ENCODE results near the gene MARS1. TPM values are rescaled to one million over a fixed set of nuclear protein-coding genes. Genes with fewer than 3 reads are reported as not detected.

MARS1 gene
- total and polyA plus RNA-seq, 5 donors from 2014 or later: 71.9 to 219 (median 83.2) TPM

- Histone ChIP-seq H3K9me3 (ENCODE audit: control insufficient read depth in 2 of 2, low read length in 2 of 2) (no peaks in the 10 kb centered on the region), H3K4me1 (ENCODE audit: control insufficient read depth, insufficient read depth, low read length, poor library complexity, severe bottlenecking) (peaks cover 8% of the 10 kb centered on the region), H3K4me3 (ENCODE audit: low read depth, low read length) (no peak overlapping the region), H3K36me3 (ENCODE audit: control insufficient read depth, insufficient read depth, low read length) (no peaks in the 10 kb centered on the region), H3K27ac (ENCODE audit: insufficient read depth, low read length, poor library complexity, severe bottlenecking) (no peak overlapping the region), H3K27me3 (ENCODE audit: control insufficient read depth, insufficient read depth, low read length) (no peaks in the 10 kb centered on the region)
- no peak overlapping the region for H3K4me3 Mint-ChIP-seq
- H3K4me1 Mint-ChIP-seq: peaks cover 5 to 21% (median 11%) of the 10 kb centered on the region in 4 donors
- H3K9me3 Mint-ChIP-seq: no peaks in the 10 kb centered on the region
- peaks cover 13% of the 10 kb centered on the region for H3K27me3 Mint-ChIP-seq
- no peak for DNase-seq
- no peak for ATAC-seq (ENCODE audit: low read depth in 2 of 2)
- H3K36me3 Mint-ChIP-seq: no peaks in the 10 kb centered on the region
- H3K27ac Mint-ChIP-seq: no peak overlapping the region
Measured at GRCh38 chr12:57454213-57454565, 33.7 kb upstream of the MARS1 start.

GRCh38 chr12:57454566-57455373 is 33.1 kb upstream of the MARS1 start, which contains the start of gene INHBE:
INHBE (plus strand) TSS chr12:57455307; CDS start chr12:57455537, 230 bp downstream.
- Mint-ChIP-seq H3K4me3 (peak within 1 kb of the TSS in 3 of 4 donors; percentile 56 to 71 (median 66)), H3K4me1 (peaks cover 5 to 27% (median 14%) of the 10 kb centered on the region in 4 donors), H3K27me3 (peaks cover 19% of the 10 kb centered on the region), H3K36me3 (no peaks in the 10 kb centered on the region), H3K9me3 (no peaks in the 10 kb centered on the region), H3K27ac (peak within 1 kb of the TSS in 1 of 3 donors; percentile 71)
- ATAC-seq (ENCODE audit: low read depth in 2 of 2) (no peak), DNase-seq (no peak)
- Histone ChIP-seq H3K27me3 (ENCODE audit: control insufficient read depth, insufficient read depth, low read length) (no peaks in the 10 kb centered on the region), H3K27ac (ENCODE audit: insufficient read depth, low read length, poor library complexity, severe bottlenecking) (no peak within 1 kb of the TSS), H3K36me3 (ENCODE audit: control insufficient read depth, insufficient read depth, low read length) (no peaks in the 10 kb centered on the region), H3K4me1 (ENCODE audit: control insufficient read depth, insufficient read depth, low read length, poor library complexity, severe bottlenecking) (peaks cover 8% of the 10 kb centered on the region), H3K9me3 (ENCODE audit: control insufficient read depth in 2 of 2, low read length in 2 of 2) (no peaks in the 10 kb centered on the region), H3K4me3 (ENCODE audit: low read depth, low read length) (no peak within 1 kb of the TSS)

DNA sequence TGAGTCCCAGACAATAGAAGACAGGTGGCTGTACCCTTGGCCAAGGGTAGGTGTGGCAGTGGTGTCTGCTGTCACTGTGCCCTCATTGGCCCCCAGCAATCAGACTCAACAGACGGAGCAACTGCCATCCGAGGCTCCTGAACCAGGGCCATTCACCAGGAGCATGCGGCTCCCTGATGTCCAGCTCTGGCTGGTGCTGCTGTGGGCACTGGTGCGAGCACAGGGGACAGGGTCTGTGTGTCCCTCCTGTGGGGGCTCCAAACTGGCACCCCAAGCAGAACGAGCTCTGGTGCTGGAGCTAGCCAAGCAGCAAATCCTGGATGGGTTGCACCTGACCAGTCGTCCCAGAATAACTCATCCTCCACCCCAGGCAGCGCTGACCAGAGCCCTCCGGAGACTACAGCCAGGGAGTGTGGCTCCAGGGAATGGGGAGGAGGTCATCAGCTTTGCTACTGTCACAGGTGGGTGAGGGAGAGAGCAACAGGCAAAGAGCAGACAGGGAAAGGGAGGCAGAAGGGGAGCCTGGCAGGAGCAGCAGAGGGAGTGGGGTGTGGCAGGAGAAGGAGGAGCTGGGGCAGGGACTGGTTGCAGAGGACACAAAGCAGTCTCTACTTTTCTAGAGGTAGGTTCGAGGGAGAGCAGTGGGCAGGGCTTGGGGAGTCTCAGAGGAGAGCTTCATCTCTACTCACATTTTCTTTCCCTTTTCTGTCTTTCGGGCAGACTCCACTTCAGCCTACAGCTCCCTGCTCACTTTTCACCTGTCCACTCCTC is 32.3 kb upstream of the MARS1 start:
- no peaks in the 10 kb centered on the region for H3K9me3 ChIP-seq (ENCODE audit: control insufficient read depth in 2 of 2, low read length in 2 of 2)
- peaks cover 5 to 34% (median 18%) of the 10 kb centered on the region in 4 donors for H3K4me1 Mint-ChIP-seq
- H3K4me1 ChIP-seq (ENCODE audit: control insufficient read depth, insufficient read depth, low read length, poor library complexity, severe bottlenecking): peaks cover 15% of the 10 kb centered on the region
- no peaks in the 10 kb centered on the region for H3K36me3 Mint-ChIP-seq
- no peak overlapping the region for H3K27ac ChIP-seq (ENCODE audit: insufficient read depth, low read length, poor library complexity, severe bottlenecking)
- H3K9me3 Mint-ChIP-seq: no peaks in the 10 kb centered on the region
- ATAC-seq (ENCODE audit: low read depth in 2 of 2) (no peak), DNase-seq (no peak)
- no peaks in the 10 kb centered on the region for H3K27me3 ChIP-seq (ENCODE audit: control insufficient read depth, insufficient read depth, low read length)
- H3K36me3 ChIP-seq (ENCODE audit: control insufficient read depth, insufficient read depth, low read length): no peaks in the 10 kb centered on the region
- peak overlapping the region in 3 of 4 donors; percentile 56 to 71 (median 66) for H3K4me3 Mint-ChIP-seq
- H3K27ac Mint-ChIP-seq: peak overlapping the region in 1 of 3 donors; percentile 71
- no peak overlapping the region for H3K4me3 ChIP-seq (ENCODE audit: low read depth, low read length)
- peaks cover 23% of the 10 kb centered on the region for H3K27me3 Mint-ChIP-seq

GRCh38 chr12:57456145-57456700 is 31.6 kb upstream of the MARS1 start:
- H3K4me1 ChIP-seq (ENCODE audit: control insufficient read depth, insufficient read depth, low read length, poor library complexity, severe bottlenecking): peaks cover 22% of the 10 kb centered on the region
- no peak overlapping the region for H3K4me3 ChIP-seq (ENCODE audit: low read depth, low read length)
- no peaks in the 10 kb centered on the region for H3K36me3 Mint-ChIP-seq
- no peaks in the 10 kb centered on the region for H3K9me3 Mint-ChIP-seq
- no peak overlapping the region for H3K27ac ChIP-seq (ENCODE audit: insufficient read depth, low read length, poor library complexity, severe bottlenecking)
- peaks cover 25% of the 10 kb centered on the region for H3K27me3 Mint-ChIP-seq
- peak overlapping the region in 3 of 4 donors; percentile 51 to 71 (median 66) for H3K4me3 Mint-ChIP-seq
- H3K36me3 ChIP-seq (ENCODE audit: control insufficient read depth, insufficient read depth, low read length): no peaks in the 10 kb centered on the region
- no peaks in the 10 kb centered on the region for H3K27me3 ChIP-seq (ENCODE audit: control insufficient read depth, insufficient read depth, low read length)
- peak overlapping the region in 1 of 3 donors; percentile 71 for H3K27ac Mint-ChIP-seq
- DNase-seq (peak in 1 of 3 donors; percentile 70), ATAC-seq (ENCODE audit: low read depth in 2 of 2) (peak in 1 of 2 donors; percentile 21)
- no peaks in the 10 kb centered on the region for H3K9me3 ChIP-seq (ENCODE audit: control insufficient read depth in 2 of 2, low read length in 2 of 2)
- peaks cover 5 to 36% (median 21%) of the 10 kb centered on the region in 4 donors for H3K4me1 Mint-ChIP-seq

DNA sequence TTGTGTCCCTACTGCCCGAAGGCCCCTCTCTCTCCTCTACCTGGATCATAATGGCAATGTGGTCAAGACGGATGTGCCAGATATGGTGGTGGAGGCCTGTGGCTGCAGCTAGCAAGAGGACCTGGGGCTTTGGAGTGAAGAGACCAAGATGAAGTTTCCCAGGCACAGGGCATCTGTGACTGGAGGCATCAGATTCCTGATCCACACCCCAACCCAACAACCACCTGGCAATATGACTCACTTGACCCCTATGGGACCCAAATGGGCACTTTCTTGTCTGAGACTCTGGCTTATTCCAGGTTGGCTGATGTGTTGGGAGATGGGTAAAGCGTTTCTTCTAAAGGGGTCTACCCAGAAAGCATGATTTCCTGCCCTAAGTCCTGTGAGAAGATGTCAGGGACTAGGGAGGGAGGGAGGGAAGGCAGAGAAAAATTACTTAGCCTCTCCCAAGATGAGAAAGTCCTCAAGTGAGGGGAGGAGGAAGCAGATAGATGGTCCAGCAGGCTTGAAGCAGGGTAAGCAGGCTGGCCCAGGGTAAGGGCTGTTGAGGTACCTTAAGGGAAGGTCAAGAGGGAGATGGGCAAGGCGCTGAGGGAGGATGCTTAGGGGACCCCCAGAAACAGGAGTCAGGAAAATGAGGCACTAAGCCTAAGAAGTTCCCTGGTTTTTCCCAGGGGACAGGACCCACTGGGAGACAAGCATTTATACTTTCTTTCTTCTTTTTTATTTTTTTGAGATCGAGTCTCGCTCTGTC is 31.0 kb upstream of the MARS1 start:
- no peaks in the 10 kb centered on the region for H3K9me3 ChIP-seq (ENCODE audit: control insufficient read depth in 2 of 2, low read length in 2 of 2)
- H3K27me3 ChIP-seq (ENCODE audit: control insufficient read depth, insufficient read depth, low read length): no peaks in the 10 kb centered on the region
- Mint-ChIP-seq H3K4me3 (peak overlapping the region in 1 of 4 donors; percentile 51), H3K27me3 (peaks cover 29% of the 10 kb centered on the region), H3K27ac (peak overlapping the region in 1 of 3 donors; percentile 97), H3K4me1 (peaks cover 5 to 37% (median 24%) of the 10 kb centered on the region in 4 donors), H3K36me3 (no peaks in the 10 kb centered on the region), H3K9me3 (no peaks in the 10 kb centered on the region)
- H3K4me1 ChIP-seq (ENCODE audit: control insufficient read depth, insufficient read depth, low read length, poor library complexity, severe bottlenecking): peaks cover 29% of the 10 kb centered on the region
- no peaks in the 10 kb centered on the region for H3K36me3 ChIP-seq (ENCODE audit: control insufficient read depth, insufficient read depth, low read length)
- H3K27ac ChIP-seq (ENCODE audit: insufficient read depth, low read length, poor library complexity, severe bottlenecking): no peak overlapping the region
- ATAC-seq (ENCODE audit: low read depth in 2 of 2) (no peak), DNase-seq (no peak)
- H3K4me3 ChIP-seq (ENCODE audit: low read depth, low read length): no peak overlapping the region

GRCh38 chr12:57458665-57459054 is 29.2 kb upstream of the MARS1 start:
- H3K27me3 ChIP-seq (ENCODE audit: control insufficient read depth, insufficient read depth, low read length): no peaks in the 10 kb centered on the region
- Mint-ChIP-seq H3K36me3 (no peaks in the 10 kb centered on the region), H3K9me3 (no peaks in the 10 kb centered on the region), H3K4me1 (peaks cover 5 to 49% (median 31%) of the 10 kb centered on the region in 4 donors), H3K27ac (peak overlapping the region; percentile 90 to 98 (median 97)), H3K4me3 (peak overlapping the region; percentile 96 to 100 (median 96)), H3K27me3 (peaks cover 40% of the 10 kb centered on the region)
- ATAC-seq (ENCODE audit: low read depth in 2 of 2) (no peak), DNase-seq (no peak)
- H3K9me3 ChIP-seq (ENCODE audit: control insufficient read depth in 2 of 2, low read length in 2 of 2): no peaks in the 10 kb centered on the region
- H3K27ac ChIP-seq (ENCODE audit: insufficient read depth, low read length, poor library complexity, severe bottlenecking): peak overlapping the region; percentile 83
- no peaks in the 10 kb centered on the region for H3K36me3 ChIP-seq (ENCODE audit: control insufficient read depth, insufficient read depth, low read length)
- peak overlapping the region; percentile 87 for H3K4me3 ChIP-seq (ENCODE audit: low read depth, low read length)
- H3K4me1 ChIP-seq (ENCODE audit: control insufficient read depth, insufficient read depth, low read length, poor library complexity, severe bottlenecking): peaks cover 40% of the 10 kb centered on the region
